Measurements from ENCODE around the gene KCNQ5. TPM values are rescaled to one million over a fixed set of nuclear protein-coding genes. Genes with fewer than 3 reads are reported as not detected.

The KCNQ5 gene
- total RNA-seq, 1 experiment from 2014 or later: 2.0 TPM

- Mint-ChIP-seq H3K27me3 (ENCODE audit: low read depth) (no peaks in the 10 kb centered on the region), H3K27ac (no peak overlapping the region), H3K4me1 (peaks cover 21% of the 10 kb centered on the region), H3K36me3 (no peaks in the 10 kb centered on the region), H3K9me3 (no peaks in the 10 kb centered on the region), H3K4me3 (no peak overlapping the region)
- DNase-seq (ENCODE audit: low spot score): no peak
- TF ChIP-seq NR1H2 (CRISPR knock-in tag; IDR thresholded peaks at IDR 0.05): no peak
- TF ChIP-seq ZNF219 (CRISPR knock-in tag; IDR thresholded peaks at IDR 0.05; ENCODE audit: borderline replicate concordance): no peak
- no peak for TF ChIP-seq EMX1 (CRISPR knock-in tag; IDR thresholded peaks at IDR 0.05)
- no peak for TF ChIP-seq JAZF1 (CRISPR knock-in tag; IDR thresholded peaks at IDR 0.05)
- no peak for TF ChIP-seq ZMAT4 (CRISPR knock-in tag; IDR thresholded peaks at IDR 0.05)
- TF ChIP-seq, protein P1, sequence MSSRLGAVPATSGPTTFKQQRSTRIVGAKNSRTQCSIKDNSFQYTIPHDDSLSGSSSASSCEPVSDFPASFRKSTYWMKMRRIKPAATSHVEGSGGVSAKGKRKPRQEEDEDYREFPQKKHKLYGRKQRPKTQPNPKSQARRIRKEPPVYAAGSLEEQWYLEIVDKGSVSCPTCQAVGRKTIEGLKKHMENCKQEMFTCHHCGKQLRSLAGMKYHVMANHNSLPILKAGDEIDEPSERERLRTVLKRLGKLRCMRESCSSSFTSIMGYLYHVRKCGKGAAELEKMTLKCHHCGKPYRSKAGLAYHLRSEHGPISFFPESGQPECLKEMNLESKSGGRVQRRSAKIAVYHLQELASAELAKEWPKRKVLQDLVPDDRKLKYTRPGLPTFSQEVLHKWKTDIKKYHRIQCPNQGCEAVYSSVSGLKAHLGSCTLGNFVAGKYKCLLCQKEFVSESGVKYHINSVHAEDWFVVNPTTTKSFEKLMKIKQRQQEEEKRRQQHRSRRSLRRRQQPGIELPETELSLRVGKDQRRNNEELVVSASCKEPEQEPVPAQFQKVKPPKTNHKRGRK (CRISPR knock-in tag; IDR thresholded peaks at IDR 0.05; ENCODE audit: borderline replicate concordance): no peak
- no peak for TF ChIP-seq SP1 (CRISPR knock-in tag; conservative IDR thresholded peaks at IDR 0.05)
- TF ChIP-seq STAT6 (CRISPR knock-in tag; conservative IDR thresholded peaks at IDR 0.05; ENCODE audit: low read depth): no peak
- CTCF ChIA-PET: no interaction called here
- no peak for ATAC-seq
- POLR2A ChIA-PET: no interaction called here
These were observed 27.4 kb downstream of the KCNQ5 start for GRCh38 chr6:72649032-72649984.

- Mint-ChIP-seq H3K4me3 (no peak overlapping the region), H3K27ac (no peak overlapping the region), H3K36me3 (no peaks in the 10 kb centered on the region), H3K9me3 (no peaks in the 10 kb centered on the region), H3K27me3 (ENCODE audit: low read depth) (no peaks in the 10 kb centered on the region), H3K4me1 (peaks cover 21% of the 10 kb centered on the region)
- TF ChIP-seq SMAD4 (CRISPR knock-in tag; IDR thresholded peaks at IDR 0.05): no peak
- no peak for TF ChIP-seq TEAD4 (CRISPR knock-in tag; IDR thresholded peaks at IDR 0.05)
- TF ChIP-seq ZNF263 (CRISPR knock-in tag; IDR thresholded peaks at IDR 0.05; ENCODE audit: low read depth): no peak
- no peak for TF ChIP-seq FOXJ3 (CRISPR knock-in tag; IDR thresholded peaks at IDR 0.05; ENCODE audit: borderline replicate concordance)
- TF ChIP-seq TCF7 (CRISPR knock-in tag; IDR thresholded peaks at IDR 0.05; ENCODE audit: low read depth): no peak
- TF ChIP-seq MLX (CRISPR knock-in tag; IDR thresholded peaks at IDR 0.05): no peak
- ATAC-seq (no peak), DNase-seq (ENCODE audit: low spot score) (no peak)
- ChIA-PET POLR2A (no interaction called here), CTCF (no interaction called here)
These were observed 28.3 kb downstream of the KCNQ5 start for GRCh38 chr6:72650081-72650745.

- no peak for ATAC-seq
- Mint-ChIP-seq H3K9me3 (no peaks in the 10 kb centered on the region), H3K27ac (no peak overlapping the region), H3K4me3 (no peak overlapping the region), H3K36me3 (no peaks in the 10 kb centered on the region), H3K27me3 (ENCODE audit: low read depth) (no peaks in the 10 kb centered on the region), H3K4me1 (peaks cover 21% of the 10 kb centered on the region)
- ChIA-PET POLR2A (no interaction called here), CTCF (no interaction called here)
- no peak for TF ChIP-seq CREM (CRISPR knock-in tag; IDR thresholded peaks at IDR 0.05)
- no peak for TF ChIP-seq OVOL2 (CRISPR knock-in tag; IDR thresholded peaks at IDR 0.05; ENCODE audit: borderline replicate concordance)
- no peak for TF ChIP-seq E2F1 (CRISPR knock-in tag; IDR thresholded peaks at IDR 0.05)
- TF ChIP-seq CDX4 (CRISPR knock-in tag; IDR thresholded peaks at IDR 0.05; ENCODE audit: borderline replicate concordance): no peak
- TF ChIP-seq EMX1 (CRISPR knock-in tag; IDR thresholded peaks at IDR 0.05): no peak
- TF ChIP-seq SP1 (CRISPR knock-in tag; conservative IDR thresholded peaks at IDR 0.05): no peak
- no peak for TF ChIP-seq NR1H2 (CRISPR knock-in tag; IDR thresholded peaks at IDR 0.05)
- TF ChIP-seq KAT7 (CRISPR knock-in tag; IDR thresholded peaks at IDR 0.05; ENCODE audit: borderline replicate concordance): no peak
- TF ChIP-seq, protein P2, sequence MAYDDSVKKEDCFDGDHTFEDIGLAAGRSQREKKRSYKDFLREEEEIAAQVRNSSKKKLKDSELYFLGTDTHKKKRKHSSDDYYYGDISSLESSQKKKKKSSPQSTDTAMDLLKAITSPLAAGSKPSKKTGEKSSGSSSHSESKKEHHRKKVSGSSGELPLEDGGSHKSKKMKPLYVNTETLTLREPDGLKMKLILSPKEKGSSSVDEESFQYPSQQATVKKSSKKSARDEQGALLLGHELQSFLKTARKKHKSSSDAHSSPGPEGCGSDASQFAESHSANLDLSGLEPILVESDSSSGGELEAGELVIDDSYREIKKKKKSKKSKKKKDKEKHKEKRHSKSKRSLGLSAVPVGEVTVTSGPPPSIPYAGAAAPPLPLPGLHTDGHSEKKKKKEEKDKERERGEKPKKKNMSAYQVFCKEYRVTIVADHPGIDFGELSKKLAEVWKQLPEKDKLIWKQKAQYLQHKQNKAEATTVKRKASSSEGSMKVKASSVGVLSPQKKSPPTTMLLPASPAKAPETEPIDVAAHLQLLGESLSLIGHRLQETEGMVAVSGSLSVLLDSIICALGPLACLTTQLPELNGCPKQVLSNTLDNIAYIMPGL (CRISPR knock-in tag; IDR thresholded peaks at IDR 0.05): no peak
- TF ChIP-seq PRRX2 (CRISPR knock-in tag; IDR thresholded peaks at IDR 0.05): no peak
- DNase-seq (ENCODE audit: low spot score): no peak
These were observed 29.3 kb downstream of the KCNQ5 start for GRCh38 chr6:72651174-72651573.

All from WTC11 (cell line).